NCI-H1417 (cell line): Measurements from ENCODE around the gene GPR37L1.
A peak's percentile ranks its signal among the peaks of the same experiment; 100 is the strongest.
"Not testable (repeated sequence)": the region's sequence is repeated elsewhere in the genome, so short reads cannot be mapped to it uniquely, and the experiment has no call there.

Source experiments
- DNase-seq, 3 experiments: peaks; one replicate each; lab custom pipeline; 2025; lab: John Stamatoyannopoulos, UW

GPR37L1 gene

GRCh38 chr1:202133496-202133895 is 10.8 kb downstream of the GPR37L1 start:
- DNase-seq, result no peak

GRCh38 chr1:202133989-202134388 is 11.3 kb downstream of the GPR37L1 start:
- no peak for DNase-seq

- no peak for DNase-seq
These were observed 12.0 kb downstream of the GPR37L1 start for GRCh38 chr1:202134645-202135172.

- DNase-seq, result peak; percentile 54 to 88 (median 81)
These were observed 12.6 kb downstream of the GPR37L1 start for GRCh38 chr1:202135221-202135721.

GRCh38 chr1:202140833-202141232 is 18.1 kb downstream of the GPR37L1 start:
- no peak for DNase-seq

GRCh38 chr1:202141468-202141867 is 18.8 kb downstream of the GPR37L1 start:
- DNase-seq, result not testable (repeated sequence)

- DNase-seq, result peak in 1 of 3 experiments; percentile 46
These were observed 20.5 kb downstream of the GPR37L1 start for GRCh38 chr1:202143011-202143767.

- DNase-seq, result peak in 2 of 3 experiments; percentile 39 to 49
These were observed 21.2 kb downstream of the GPR37L1 start for GRCh38 chr1:202143768-202144401.

- DNase-seq, result peak; percentile 64 to 72 (median 66)
These were observed 21.8 kb downstream of the GPR37L1 start, which contains the start of gene ARL8A for GRCh38 chr1:202144402-202145067. ARL8A (minus strand) TSS chr1:202144737; CDS start chr1:202144572, 165 bp downstream.

- peak in 1 of 3 experiments; percentile 51 for DNase-seq
These were observed 22.5 kb downstream of the GPR37L1 start for GRCh38 chr1:202145068-202145743.

- not testable (repeated sequence) for DNase-seq
These were observed 23.0 kb downstream of the GPR37L1 start for GRCh38 chr1:202145744-202146140.

GRCh38 chr1:202146279-202146678 is 23.6 kb downstream of the GPR37L1 start:
- DNase-seq, result no peak

GRCh38 chr1:202146993-202147392 is 24.3 kb downstream of the GPR37L1 start:
- peak in 1 of 3 experiments; percentile 25 for DNase-seq

GRCh38 chr1:202148391-202148790 is 25.7 kb downstream of the GPR37L1 start:
- DNase-seq, result no peak

- no peak for DNase-seq
These were observed 26.8 kb downstream of the GPR37L1 start for GRCh38 chr1:202149566-202149965.

- no peak for DNase-seq
These were observed 27.5 kb downstream of the GPR37L1 start for GRCh38 chr1:202150187-202150586.

- DNase-seq, result no peak
These were observed 27.9 kb downstream of the GPR37L1 start for GRCh38 chr1:202150602-202151001.

- DNase-seq, result no peak
These were observed 28.3 kb downstream of the GPR37L1 start for GRCh38 chr1:202151045-202151444.

GRCh38 chr1:202152399-202152798 is 29.7 kb downstream of the GPR37L1 start:
- DNase-seq, result no peak

- DNase-seq, result no peak
These were observed 30.6 kb downstream of the GPR37L1 start for GRCh38 chr1:202153284-202153683.

- DNase-seq, result no peak
These were observed 31.5 kb downstream of the GPR37L1 start for GRCh38 chr1:202154148-202154765.
